Suprapubic skin (tissue), 3 donors: ENCODE results near the gene C14orf119.

Source experiments
- CTCF ChIP-seq, 2 donors: fragments of 200-600 bp in 1 of 2; fragments of 450-650 bp in 1 of 2; sonication (generic) in 1 of 2; IDR thresholded peaks; one replicate each; pipeline ENCODE4 v1.5.1; 2016 to 2019; ENCODE audit warnings: antibody characterized with exemption in 2 of 2, mild to moderate bottlenecking in 1 of 2, moderate library complexity in 1 of 2
- POLR2AphosphoS5 ChIP-seq, 3 donors: sonication (generic); formaldehyde crosslinking; IDR thresholded peaks; one replicate each; pipeline ENCODE4 v1.6.1; 2017; ENCODE audit warnings: antibody characterized with exemption in 3 of 3

GRCh38 chr14:23074906-23075305 lies 20.4 kb upstream of the C14orf119 start:
- TF ChIP-seq CTCF (IDR thresholded peaks at IDR 0.05) (no peak), POLR2AphosphoS5 (IDR thresholded peaks at IDR 0.05) (no peak)
